ENCODE results near the gene THAP5.

Gene THAP5

GRCh38 chr7:108528183-108528712 lies 41.3 kb downstream of the THAP5 start:
- no peak for DNase-seq

GRCh38 chr7:108526768-108527017 lies 42.8 kb downstream of the THAP5 start:
- no peak for DNase-seq

GRCh38 chr7:108525985-108526767 lies 43.3 kb downstream of the THAP5 start, which contains the start of gene PNPLA8:
Gene PNPLA8, minus strand, starts transcription at chr7:108526135. Its CDS starts 10,644 bp downstream, at chr7:108515491.
- DNase-seq, result peak; percentile 99

GRCh38 chr7:108525327-108525984 lies 44.0 kb downstream of the THAP5 start:
- DNase-seq, result peak; percentile 18

GRCh38 chr7:108522780-108523179 lies 46.7 kb downstream of the THAP5 start:
- no peak for DNase-seq

- no peak for DNase-seq
These were observed 51.6 kb downstream of the THAP5 start for GRCh38 chr7:108517951-108518350.

GRCh38 chr7:108515630-108516029 lies 53.9 kb downstream of the THAP5 start:
- no peak for DNase-seq

GRCh38 chr7:108515013-108515412 lies 54.5 kb downstream of the THAP5 start:
- DNase-seq, result no peak
